Measurements from ENCODE around the gene MYO3A. TPM values are rescaled to one million over a fixed set of nuclear protein-coding genes. Genes with fewer than 3 reads are reported as not detected.
A peak's percentile ranks its signal among the peaks of the same experiment; 100 is the strongest.

Gene MYO3A
- total RNA-seq, 1 donor from 2014 or later = 0.22 TPM

GRCh38 chr10:26213157-26213800, 279.2 kb downstream of the MYO3A start:
- TF ChIP-seq, protein P1, sequence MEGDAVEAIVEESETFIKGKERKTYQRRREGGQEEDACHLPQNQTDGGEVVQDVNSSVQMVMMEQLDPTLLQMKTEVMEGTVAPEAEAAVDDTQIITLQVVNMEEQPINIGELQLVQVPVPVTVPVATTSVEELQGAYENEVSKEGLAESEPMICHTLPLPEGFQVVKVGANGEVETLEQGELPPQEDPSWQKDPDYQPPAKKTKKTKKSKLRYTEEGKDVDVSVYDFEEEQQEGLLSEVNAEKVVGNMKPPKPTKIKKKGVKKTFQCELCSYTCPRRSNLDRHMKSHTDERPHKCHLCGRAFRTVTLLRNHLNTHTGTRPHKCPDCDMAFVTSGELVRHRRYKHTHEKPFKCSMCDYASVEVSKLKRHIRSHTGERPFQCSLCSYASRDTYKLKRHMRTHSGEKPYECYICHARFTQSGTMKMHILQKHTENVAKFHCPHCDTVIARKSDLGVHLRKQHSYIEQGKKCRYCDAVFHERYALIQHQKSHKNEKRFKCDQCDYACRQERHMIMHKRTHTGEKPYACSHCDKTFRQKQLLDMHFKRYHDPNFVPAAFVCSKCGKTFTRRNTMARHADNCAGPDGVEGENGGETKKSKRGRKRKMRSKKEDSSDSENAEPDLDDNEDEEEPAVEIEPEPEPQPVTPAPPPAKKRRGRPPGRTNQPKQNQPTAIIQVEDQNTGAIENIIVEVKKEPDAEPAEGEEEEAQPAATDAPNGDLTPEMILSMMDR (IDR thresholded peaks at IDR 0.05; ENCODE audit: partially characterized antibody, unreplicated experiment) = no peak
- Mint-ChIP-seq H3K36me3 (ENCODE audit: unreplicated experiment) (peaks cover 1% of the 10 kb centered on the region), H3K4me1 (ENCODE audit: low read depth, unreplicated experiment) (peaks cover 11% of the 10 kb centered on the region), H3K27me3 (ENCODE audit: unreplicated experiment) (peaks cover 30% of the 10 kb centered on the region), H3K27ac (ENCODE audit: unreplicated experiment) (no peak overlapping the region), H3K9me3 (ENCODE audit: unreplicated experiment) (peaks cover 6% of the 10 kb centered on the region), H3K4me3 (ENCODE audit: unreplicated experiment) (no peak overlapping the region)
- no peak for DNase-seq

DNA sequence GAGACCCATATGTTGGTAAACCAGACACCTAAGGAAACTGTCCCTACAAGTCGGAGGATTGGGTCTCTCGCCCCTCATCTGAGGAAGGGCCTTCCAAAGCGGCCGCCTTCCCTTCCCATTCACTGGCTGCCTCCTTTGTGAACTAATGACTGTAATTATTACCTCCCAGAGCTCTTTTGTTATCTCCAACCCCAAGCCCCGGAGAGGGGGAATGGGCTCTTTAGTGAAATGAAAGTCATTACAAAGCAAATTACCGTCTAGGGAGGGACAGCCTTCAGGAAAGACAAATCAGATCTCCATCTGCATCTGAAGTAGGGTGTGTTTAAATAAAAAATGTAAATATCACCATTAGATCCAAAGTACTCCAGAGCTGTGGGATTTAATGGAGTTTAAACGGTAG, 280.0 kb downstream of the MYO3A start:
- peaks cover 13% of the 10 kb centered on the region for H3K9me3 Mint-ChIP-seq (ENCODE audit: unreplicated experiment)
- peaks cover 6% of the 10 kb centered on the region for H3K36me3 Mint-ChIP-seq (ENCODE audit: unreplicated experiment)
- no peak overlapping the region for H3K4me3 Mint-ChIP-seq (ENCODE audit: unreplicated experiment)
- TF ChIP-seq, protein P1 (IDR thresholded peaks at IDR 0.05; ENCODE audit: partially characterized antibody, unreplicated experiment) = no peak
- peaks cover 14% of the 10 kb centered on the region for H3K4me1 Mint-ChIP-seq (ENCODE audit: low read depth, unreplicated experiment)
- no peak overlapping the region for H3K27ac Mint-ChIP-seq (ENCODE audit: unreplicated experiment)
- DNase-seq = no peak
- peaks cover 38% of the 10 kb centered on the region for H3K27me3 Mint-ChIP-seq (ENCODE audit: unreplicated experiment)

- Mint-ChIP-seq H3K27me3 (ENCODE audit: unreplicated experiment) (peaks cover 38% of the 10 kb centered on the region), H3K4me1 (ENCODE audit: low read depth, unreplicated experiment) (peaks cover 14% of the 10 kb centered on the region), H3K36me3 (ENCODE audit: unreplicated experiment) (peaks cover 6% of the 10 kb centered on the region), H3K27ac (ENCODE audit: unreplicated experiment) (peak overlapping the region; percentile 52), H3K9me3 (ENCODE audit: unreplicated experiment) (peaks cover 13% of the 10 kb centered on the region), H3K4me3 (ENCODE audit: unreplicated experiment) (peak overlapping the region; percentile 94)
- peak; percentile 31 for DNase-seq
- TF ChIP-seq, protein P1 (IDR thresholded peaks at IDR 0.05; ENCODE audit: partially characterized antibody, unreplicated experiment) = no peak
Observed at GRCh38 chr10:26214551-26215395, 280.7 kb downstream of the MYO3A start.

- peak; percentile 28 for DNase-seq
- peaks cover 39% of the 10 kb centered on the region for H3K27me3 Mint-ChIP-seq (ENCODE audit: unreplicated experiment)
- H3K4me1 Mint-ChIP-seq (ENCODE audit: low read depth, unreplicated experiment) = peaks cover 14% of the 10 kb centered on the region
Observed at GRCh38 chr10:26215396-26215934, 281.4 kb downstream of the MYO3A start.

More at GRCh38 chr10:26215396-26215934, 281.4 kb downstream of the MYO3A start:
- Mint-ChIP-seq H3K27ac (ENCODE audit: unreplicated experiment) (no peak overlapping the region), H3K36me3 (ENCODE audit: unreplicated experiment) (peaks cover 6% of the 10 kb centered on the region), H3K9me3 (ENCODE audit: unreplicated experiment) (peaks cover 13% of the 10 kb centered on the region), H3K4me3 (ENCODE audit: unreplicated experiment) (peak overlapping the region; percentile 94)
- TF ChIP-seq, protein P1 (IDR thresholded peaks at IDR 0.05; ENCODE audit: partially characterized antibody, unreplicated experiment) = no peak
